ENCODE data around the gene DHX8.

DHX8 gene

GRCh38 chr17:43574348-43574747 is 90.6 kb downstream of the DHX8 start:
- DNase-seq (ENCODE audit: low read depth in 2 of 2): no peak

GRCh38 chr17:43574896-43575525 is 91.2 kb downstream of the DHX8 start:
- no peak for DNase-seq (ENCODE audit: low read depth in 2 of 2)
